GM19351 (cell line): ENCODE data around the gene ALOX12B.
"Not testable (repeated sequence)": the region's sequence is repeated elsewhere in the genome, so short reads cannot be mapped to it uniquely, and the experiment has no call there.

Experiments used
- ATAC-seq: cut with Tn5 transposase; IDR thresholded peaks from one replicate; pipeline ENCODE4 v1.9.1; 2021; ENCODE audit warnings: mild to moderate bottlenecking, moderate library complexity; ENCODE audit not compliant: unreplicated experiment

The ALOX12B gene

GRCh38 chr17:8089728-8090127, 2.2 kb upstream of the ALOX12B start:
- ATAC-seq, result no peak

DNA sequence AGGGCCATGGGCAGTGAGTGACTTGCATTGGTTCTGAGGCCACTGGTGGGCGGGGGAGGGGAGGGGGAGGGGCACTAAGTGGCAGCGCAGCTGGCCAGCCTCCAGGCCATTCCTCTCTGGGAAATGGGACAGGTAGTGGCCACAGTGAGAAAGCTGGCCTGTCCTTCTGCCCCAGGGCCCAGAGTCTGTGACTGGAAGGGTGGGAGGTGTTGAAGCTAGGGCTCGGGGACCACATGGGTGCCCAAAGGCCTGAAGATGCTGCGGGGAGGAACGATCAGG, 375 bp upstream of the ALOX12B start:
- no peak for ATAC-seq

GRCh38 chr17:8084250-8084649, 3.3 kb downstream of the ALOX12B start:
- ATAC-seq, result no peak

DNA sequence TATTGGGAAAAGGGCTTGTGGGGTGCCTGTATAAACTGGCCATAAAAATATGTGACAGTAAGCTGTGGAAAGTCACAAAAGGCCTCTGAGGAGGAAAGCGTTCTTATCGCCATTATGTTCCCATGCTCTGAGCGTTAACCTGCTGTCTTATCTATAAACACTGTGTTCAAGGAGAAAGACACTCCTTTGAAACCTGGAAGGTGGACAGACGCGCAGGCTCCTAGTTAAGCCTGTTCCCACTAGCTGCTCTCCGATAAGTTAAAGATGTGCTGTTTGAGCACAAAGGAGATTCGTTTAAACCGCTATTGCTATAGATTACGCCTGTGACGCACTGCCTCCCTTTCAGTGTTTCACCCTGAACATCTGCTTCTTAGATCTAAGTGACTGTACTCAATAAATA, 5.2 kb downstream of the ALOX12B start:
- ATAC-seq, result no peak

- no peak for ATAC-seq
Observed at GRCh38 chr17:8081876-8082275, 5.6 kb downstream of the ALOX12B start.

DNA sequence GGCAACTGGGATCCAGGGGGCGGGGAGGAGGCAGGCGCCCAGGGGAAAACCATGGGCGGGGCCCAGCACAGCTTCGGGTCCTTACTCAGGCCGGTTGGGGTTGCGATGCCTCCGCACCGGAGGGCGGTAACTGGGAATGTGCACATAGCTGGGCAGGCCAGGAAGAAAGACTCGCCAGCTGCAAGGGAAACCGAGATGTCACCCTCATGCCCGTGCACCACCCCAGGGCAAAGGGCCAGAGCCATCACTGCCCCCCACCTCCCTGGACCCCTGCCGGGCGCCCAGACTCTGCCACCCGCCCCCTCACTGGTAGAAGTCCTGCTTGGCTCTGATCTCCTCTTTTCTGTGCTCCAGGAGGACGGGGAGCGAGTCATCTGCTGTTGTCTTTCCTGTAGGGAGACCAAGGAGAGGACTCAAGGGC, 6.7 kb downstream of the ALOX12B start:
- no peak for ATAC-seq

- ATAC-seq, result no peak
Observed at GRCh38 chr17:8080208-8080798, 7.2 kb downstream of the ALOX12B start.

- ATAC-seq, result peak; percentile 51
Observed at GRCh38 chr17:8079291-8080207, 8.0 kb downstream of the ALOX12B start.

- ATAC-seq, result not testable (repeated sequence)
Observed at GRCh38 chr17:8077939-8078338, 9.6 kb downstream of the ALOX12B start.

GRCh38 chr17:8076502-8077266, 10.8 kb downstream of the ALOX12B start:
- no peak for ATAC-seq

DNA sequence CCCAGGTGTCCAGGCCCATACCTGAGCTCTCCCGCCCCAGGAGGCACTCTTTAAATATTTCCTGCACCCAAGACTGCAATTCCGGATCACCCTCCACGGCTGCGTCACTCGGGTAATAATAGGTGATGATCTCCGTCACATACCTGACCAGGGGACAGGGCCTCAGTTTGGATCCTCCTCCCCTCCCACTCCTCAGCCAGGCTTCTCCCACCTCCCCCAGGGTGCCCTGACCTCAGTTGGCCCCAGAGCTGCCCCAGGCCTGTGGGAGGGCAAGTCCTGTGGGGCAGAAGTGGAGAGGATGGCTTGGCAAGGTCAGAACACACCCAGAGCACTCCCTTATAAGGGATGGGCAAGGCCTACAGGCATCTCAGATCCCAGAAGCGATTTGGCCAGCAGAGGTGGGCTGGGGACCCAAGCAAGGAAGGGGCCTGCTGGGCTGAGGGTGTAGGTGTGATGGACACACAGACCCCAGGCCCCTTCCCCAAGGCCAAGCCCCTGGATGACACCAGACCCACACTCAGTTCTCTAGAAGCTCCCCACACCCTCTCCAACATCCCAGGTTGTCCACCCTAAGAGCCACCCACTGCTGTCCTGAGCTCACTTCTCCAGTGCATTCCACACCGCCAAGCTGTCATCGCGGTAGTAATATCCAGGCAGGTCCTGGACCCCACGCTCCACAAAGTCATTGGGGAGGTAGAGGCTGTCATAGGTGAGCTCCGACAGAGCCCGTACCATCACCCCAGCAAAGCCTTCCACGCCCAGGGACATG, 11.8 kb downstream of the ALOX12B start:
- ATAC-seq, result no peak

DNA sequence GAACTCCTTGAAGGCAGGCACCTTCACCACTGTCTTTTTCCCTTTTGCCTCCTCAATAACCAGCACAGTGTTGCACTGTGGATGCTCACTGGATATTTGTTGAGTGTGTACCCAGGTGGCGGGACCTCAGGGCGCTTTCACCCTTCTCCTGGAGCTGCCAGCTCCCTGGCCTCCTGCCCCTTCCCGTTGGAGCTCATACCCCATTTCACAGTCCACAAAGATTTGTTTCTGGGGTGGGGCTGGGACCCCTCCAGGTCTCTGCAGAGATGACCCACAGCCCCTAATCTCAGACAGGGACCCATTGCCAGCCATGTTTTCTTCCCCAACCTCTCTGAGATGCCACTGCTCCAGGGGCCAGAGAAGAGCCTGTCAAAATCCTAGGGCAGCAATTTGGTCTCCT, 12.4 kb downstream of the ALOX12B start:
- ATAC-seq, result no peak

DNA sequence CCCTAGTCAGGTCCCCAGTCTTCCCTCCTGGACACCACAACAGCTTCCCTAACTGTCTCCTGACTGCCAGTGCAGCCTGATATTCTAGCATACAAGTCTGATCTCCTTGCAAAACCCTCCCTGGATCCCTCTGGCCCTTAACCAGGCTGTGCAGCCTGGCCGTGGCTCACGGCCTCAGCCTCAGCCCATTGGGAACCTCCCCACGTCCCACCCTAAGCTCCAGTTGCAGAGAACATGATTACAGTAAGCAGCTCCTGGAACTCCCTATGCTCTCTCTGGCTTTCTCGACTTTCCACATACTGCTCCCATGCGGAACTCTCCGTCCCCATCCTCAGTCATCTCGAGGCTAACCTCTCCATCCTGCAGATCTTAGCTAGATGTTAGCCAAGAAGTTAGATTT, 13.0 kb downstream of the ALOX12B start:
- ATAC-seq, result no peak

- ATAC-seq, result no peak
Observed at GRCh38 chr17:8073627-8074484, 13.7 kb downstream of the ALOX12B start.

DNA sequence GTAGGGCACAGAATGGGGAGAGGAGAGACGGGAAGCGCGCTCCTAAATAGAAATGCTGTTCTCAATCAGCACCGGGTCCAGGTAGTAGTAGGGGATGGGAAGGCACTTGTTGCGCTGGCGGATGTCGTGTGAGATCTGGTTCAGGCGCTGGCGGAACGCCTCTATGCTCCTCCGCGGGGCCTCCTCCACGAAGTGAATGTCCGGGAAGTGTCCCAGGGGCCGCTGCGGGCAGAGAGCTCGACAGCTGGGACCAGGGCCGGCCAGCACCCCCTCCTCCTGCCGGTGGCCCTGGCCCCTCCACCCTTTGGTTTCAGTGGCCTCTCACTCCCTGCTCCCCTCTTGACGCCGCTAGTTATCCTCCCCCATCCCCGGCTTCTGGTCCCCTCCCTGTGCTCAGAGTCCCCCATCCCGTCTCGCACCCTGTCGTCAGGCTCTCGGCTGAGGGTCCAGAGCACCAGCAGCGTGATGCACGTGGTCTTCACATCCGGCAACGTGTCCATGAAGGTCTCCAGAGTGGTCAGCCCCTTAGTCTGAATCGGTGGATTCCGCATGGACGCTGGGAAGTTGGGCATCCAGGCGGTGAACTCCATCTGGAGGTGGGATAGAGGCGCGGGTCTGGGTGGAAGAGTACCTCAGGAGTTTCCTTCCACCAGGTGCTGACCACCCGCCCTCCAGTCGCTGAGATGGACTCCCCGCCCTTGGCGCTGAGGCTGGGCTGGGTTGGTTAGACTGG, 14.6 kb downstream of the ALOX12B start:
- ATAC-seq, result no peak

DNA sequence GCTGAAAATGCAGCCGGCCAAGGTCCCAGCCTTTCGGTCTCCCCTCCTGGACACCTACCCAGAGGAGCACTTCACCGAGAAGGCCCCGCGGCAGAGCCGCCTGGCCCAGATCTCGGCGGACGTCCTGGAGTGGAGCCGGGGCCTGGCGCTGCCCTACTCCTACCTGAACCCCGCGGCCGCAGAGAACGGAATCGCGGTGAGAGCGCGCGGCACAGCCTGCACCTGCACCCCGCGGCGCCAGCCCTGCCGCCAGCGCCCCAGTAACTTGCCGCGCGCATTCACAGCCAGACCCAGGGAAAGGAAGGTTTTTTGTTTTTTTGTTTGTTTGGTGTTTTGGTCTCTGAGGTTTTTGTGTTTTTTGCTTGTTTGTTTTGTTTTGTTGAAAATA, 15.2 kb downstream of the ALOX12B start:
- no peak for ATAC-seq

DNA sequence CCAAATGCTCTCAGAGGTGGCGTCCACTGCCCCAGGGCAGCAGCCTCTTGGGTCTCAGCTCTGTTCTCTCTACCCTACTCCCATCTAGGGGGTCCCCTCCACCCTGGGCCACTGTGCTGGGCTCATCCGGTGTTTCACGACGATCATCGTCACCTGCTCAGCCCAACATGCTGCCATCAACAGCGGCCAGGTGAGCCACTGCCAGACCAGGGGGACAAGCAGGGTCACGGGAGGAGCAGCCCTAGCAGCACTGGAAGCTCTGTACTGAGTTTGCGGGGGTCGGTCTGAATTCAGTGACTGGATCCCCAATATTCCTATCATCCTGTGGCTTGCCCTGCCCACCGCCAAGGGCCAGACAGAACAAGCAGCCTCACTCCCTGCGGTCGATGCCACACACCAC, 16.0 kb downstream of the ALOX12B start:
- ATAC-seq, result no peak

GRCh38 chr17:8069587-8069860, 18.0 kb downstream of the ALOX12B start:
- no peak for ATAC-seq

GRCh38 chr17:8068736-8069586, 18.6 kb downstream of the ALOX12B start:
- no peak for ATAC-seq
